Ovary (tissue), 3 donors: ENCODE results near the gene KCNIP4.

Experiments used
- CTCF ChIP-seq, 3 donors: fragments of 450-650 bp in 2 of 3; fragments of 200-600 bp in 1 of 3; IDR thresholded peaks; one replicate each; pipeline versions ENCODE4 v1.5.1 to v1.8.0; 2016 to 2022; ENCODE audit warnings: antibody characterized with exemption in 3 of 3, mild to moderate bottlenecking in 1 of 3
- POLR2A ChIP-seq: fragments of 450-650 bp; IDR thresholded peaks from one replicate; pipeline ENCODE4 v1.6.1; 2017; ENCODE audit warnings: antibody characterized with exemption, mild to moderate bottlenecking, moderate library complexity
- donor health status: DM: no; HTN: no; CAD: no.

DNA sequence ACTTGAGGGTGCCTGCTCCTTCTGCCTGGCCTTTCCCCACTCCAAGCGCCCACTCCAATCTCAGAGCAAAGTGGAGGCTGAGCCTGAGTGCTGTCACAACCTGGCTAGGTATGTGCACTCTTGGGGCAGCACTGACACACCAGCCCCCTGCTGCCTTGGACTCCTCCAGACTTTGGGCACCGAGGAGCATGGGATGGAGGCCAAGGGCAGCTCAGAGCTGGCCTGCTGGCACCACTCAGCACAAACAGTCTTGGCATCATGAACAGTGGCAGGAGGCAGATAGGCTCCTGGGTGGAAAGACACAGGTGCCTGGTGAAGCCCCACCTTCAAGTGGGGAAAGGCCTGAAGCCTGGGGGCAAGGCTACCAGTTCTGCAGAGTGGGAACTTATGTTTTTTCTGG, 91.8 kb downstream of the KCNIP4 start:
- TF ChIP-seq CTCF (IDR thresholded peaks at IDR 0.05) (no peak), POLR2A (no peak)
